ENCODE results near the gene YTHDF1.

YTHDF1 gene

GRCh38 chr20:63153254-63154221, 62.4 kb downstream of the YTHDF1 start:
- no peak for DNase-seq

- no peak for DNase-seq
Measured at GRCh38 chr20:63152322-63153253, 63.3 kb downstream of the YTHDF1 start.

GRCh38 chr20:63151554-63152321, 64.2 kb downstream of the YTHDF1 start:
- no peak for DNase-seq

DNA sequence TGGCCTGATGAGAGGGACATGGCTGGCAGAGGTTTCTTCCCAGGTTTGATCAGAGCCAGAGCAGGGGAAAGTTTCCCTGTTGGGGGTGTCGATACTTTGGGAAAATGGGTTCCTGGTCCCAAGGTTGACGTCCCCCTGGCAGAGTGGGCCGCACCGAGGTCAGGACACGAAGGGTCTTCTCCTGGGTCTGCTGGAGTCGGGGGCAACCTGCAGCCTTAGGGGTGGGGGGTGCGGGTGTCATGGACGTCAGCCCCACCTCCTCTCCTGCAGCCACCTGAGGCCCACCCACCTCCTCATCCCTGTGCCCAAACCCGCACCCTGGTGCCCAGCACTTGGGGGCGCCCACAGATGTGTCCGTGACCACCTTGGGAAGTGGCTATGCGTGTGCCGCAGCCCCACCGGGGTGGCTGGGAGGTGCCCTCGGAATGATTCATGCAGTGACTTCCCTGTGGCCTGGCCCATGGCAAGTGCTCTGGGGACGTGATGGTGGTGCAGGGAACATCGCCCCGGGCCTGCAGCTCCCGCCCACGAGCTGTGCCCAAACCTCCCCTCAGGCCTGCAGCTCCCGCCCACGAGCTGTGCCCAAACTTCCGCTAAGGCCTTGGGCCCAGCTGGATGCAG, 64.9 kb downstream of the YTHDF1 start:
- no peak for DNase-seq

DNA sequence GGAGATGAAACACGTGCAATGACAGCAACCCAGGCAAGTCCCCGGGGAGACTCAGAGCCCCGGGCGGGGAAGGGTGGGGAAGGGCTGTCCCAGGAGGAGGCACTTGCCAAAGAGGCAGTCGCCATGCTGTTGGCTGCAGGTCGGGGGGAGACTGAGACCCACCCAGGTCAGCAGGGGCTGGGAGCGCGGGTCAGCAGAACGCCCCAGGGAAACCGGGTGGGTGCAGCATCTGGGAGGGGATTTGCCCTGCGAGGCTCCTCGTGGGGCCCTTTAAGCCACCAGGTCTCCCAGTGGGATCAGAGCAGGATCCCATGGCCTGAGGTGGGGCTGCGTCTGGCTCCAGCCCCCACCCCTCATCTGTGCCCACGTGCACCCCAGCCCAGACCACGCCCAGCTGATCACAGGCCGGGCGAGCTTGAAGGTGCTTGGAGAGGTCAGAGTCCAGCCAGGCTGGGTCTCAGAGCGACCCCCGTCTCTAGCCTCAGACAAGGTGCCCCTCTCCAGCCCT, 65.5 kb downstream of the YTHDF1 start:
- DNase-seq, result no peak

DNA sequence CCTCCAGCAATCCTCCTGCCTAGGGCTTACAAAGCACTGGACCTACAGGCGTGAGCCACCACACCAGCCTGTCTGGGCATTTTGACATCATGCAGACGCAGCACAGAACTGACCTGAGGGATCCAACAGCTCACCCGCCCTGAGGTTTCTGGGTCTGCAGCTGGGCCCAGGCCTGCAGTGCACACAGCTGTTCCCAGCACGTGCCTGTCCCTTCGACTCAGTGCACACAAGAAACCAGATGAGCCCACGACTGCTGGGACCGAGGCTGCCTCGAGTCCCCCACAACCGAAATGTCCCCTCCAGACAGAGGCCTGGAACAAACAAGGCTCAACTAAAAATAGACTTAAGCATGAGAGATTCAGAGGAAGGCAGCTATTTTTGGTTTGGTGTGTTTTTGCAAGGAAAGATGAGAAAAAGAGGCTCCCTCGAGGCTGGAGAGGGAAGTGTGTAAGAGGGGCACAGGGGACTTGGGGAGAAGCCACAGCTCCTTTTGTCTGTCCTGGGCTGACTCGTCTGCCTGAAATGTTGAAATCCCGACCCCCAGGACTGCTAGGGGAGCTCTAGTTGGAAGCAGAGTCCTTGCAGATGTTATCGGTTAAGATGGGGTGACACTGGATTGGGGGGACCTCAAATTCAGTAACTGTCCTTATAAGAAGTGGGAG, 66.3 kb downstream of the YTHDF1 start:
- no peak for DNase-seq

DNA sequence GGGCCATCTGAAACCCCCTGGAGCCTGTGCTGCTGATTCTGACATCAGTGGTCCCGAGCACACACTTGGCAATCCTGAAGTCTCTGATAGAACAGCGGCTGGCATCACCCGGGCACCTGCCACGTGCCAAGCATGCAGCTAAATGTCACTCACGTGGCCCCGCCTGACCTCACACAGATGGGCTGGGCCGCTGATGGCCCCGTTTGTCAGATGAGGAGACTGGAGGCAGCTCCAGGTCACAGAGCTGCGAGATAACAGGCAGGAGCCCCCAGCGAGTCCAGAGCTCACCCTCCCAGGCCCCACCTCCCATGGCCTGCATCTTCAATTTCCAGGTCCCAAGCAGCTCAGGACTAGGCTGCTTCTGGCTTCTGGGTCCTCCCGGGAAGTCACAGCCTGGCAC, 67.2 kb downstream of the YTHDF1 start:
- no peak for DNase-seq

GRCh38 chr20:63147532-63147931, 68.4 kb downstream of the YTHDF1 start:
- no peak for DNase-seq

Data from NCI-H1105 treated with DMSO at 0.1 percent for 48 hours (cell line).